Endodermal cell (in vitro differentiated cells): Measurements from ENCODE around the gene CHI3L1. TPM values are rescaled to one million over a fixed set of nuclear protein-coding genes. Genes with fewer than 3 reads are reported as not detected.

Source experiments
- DNase-seq: peaks from one replicate; pipeline ENCODE4 v3.0.0-alpha.2; 2017
- H3K27ac ChIP-seq: 2 replicates; pipeline ENCODE4 v1.5.1; 2013; ENCODE audit warnings: mild to moderate bottlenecking, low read depth, low read length, moderate library complexity
- H3K27me3 ChIP-seq: 2 replicates; pipeline ENCODE4 v1.6.1; 2013; ENCODE audit warnings: mild to moderate bottlenecking, low read length, moderate library complexity; ENCODE audit not compliant: insufficient read depth, control insufficient read depth, poor library complexity, severe bottlenecking
- H3K36me3 ChIP-seq: 2 replicates; pipeline ENCODE4 v1.7.0; 2013; ENCODE audit warnings: mild to moderate bottlenecking, low read length, moderate library complexity; ENCODE audit not compliant: control insufficient read depth, insufficient read depth
- H3K4me1 ChIP-seq: one replicate; pipeline ENCODE4 v1.7.0; 2013; ENCODE audit warnings: low read length; ENCODE audit not compliant: control insufficient read depth, insufficient read depth
- H3K4me3 ChIP-seq: 2 replicates; pipeline ENCODE4 v1.5.1; 2013; ENCODE audit warnings: mild to moderate bottlenecking, low read length, moderate library complexity
- H3K9ac ChIP-seq: 2 replicates; pipeline ENCODE4 v1.6.1; 2013; ENCODE audit warnings: mild to moderate bottlenecking, low read length, moderate library complexity; ENCODE audit not compliant: poor library complexity, severe bottlenecking; ENCODE audit errors: extremely low read depth
- H3K9me3 ChIP-seq: 2 replicates; pipeline ENCODE4 v1.6.1; 2013; ENCODE audit warnings: mild to moderate bottlenecking, low read length, moderate library complexity; ENCODE audit not compliant: control insufficient read depth
- H3K27ac Mint-ChIP-seq: 2 replicates; pipeline ENCODE4 v1.8.0; 2020; ENCODE audit warnings: mixed read lengths
- H3K27me3 Mint-ChIP-seq: 2 replicates; pipeline ENCODE4 v1.8.0; 2021; ENCODE audit warnings: mild to moderate bottlenecking, mixed read lengths; ENCODE audit not compliant: insufficient read depth
- H3K36me3 Mint-ChIP-seq: 2 replicates; pipeline ENCODE4 v1.8.0; 2020; ENCODE audit warnings: low read depth, mixed read lengths
- H3K4me1 Mint-ChIP-seq: 2 replicates; pipeline ENCODE4 v1.8.0; 2020; ENCODE audit warnings: mixed read lengths
- H3K4me3 Mint-ChIP-seq: 2 replicates; pipeline ENCODE4 v1.8.0; 2020; ENCODE audit warnings: mild to moderate bottlenecking, moderate library complexity, mixed read lengths
- H3K9me3 Mint-ChIP-seq: 2 replicates; pipeline ENCODE4 v1.8.0; 2020; ENCODE audit warnings: mild to moderate bottlenecking, mixed read lengths
- WGBS, 2 experiments: methylation state at CpG; one replicate each; pipeline versions ENCODE4 v1.1.5 to v1.1.7; 2013; ENCODE audit warnings: missing lambda C conversion rate in 2 of 2, mixed read lengths in 1 of 2; ENCODE audit not compliant: insufficient coverage in 1 of 2, insufficient read length in 1 of 2; 5-methylcytosine and 5-hydroxymethylcytosine counted together
- total RNA-seq, 2 donors: library from RNA; stranded (reverse); fragmentation: NEBNext Ultra II Directional in 1 of 2; extraction: Animal tissue kit (Norgen Biotek cat#: 25700) in 1 of 2; gene quantifications; 2 replicates in 1 of 2; 3 replicates in 1 of 2; pipeline ENCODE4 v1.2.1, GENCODE V29; 2021
- TF ChIP-seq, protein P1 (sequence below): fragments of 200-600 bp; sonication (generic); conservative IDR thresholded peaks from 2 replicates; pipeline ENCODE4 v1.5.0; 2021; ENCODE audit warnings: antibody characterized with exemption, mild to moderate bottlenecking

The CHI3L1 gene
- total RNA-seq, 2 donors from 2014 or later = 0.18 to 1.1 TPM

DNA sequence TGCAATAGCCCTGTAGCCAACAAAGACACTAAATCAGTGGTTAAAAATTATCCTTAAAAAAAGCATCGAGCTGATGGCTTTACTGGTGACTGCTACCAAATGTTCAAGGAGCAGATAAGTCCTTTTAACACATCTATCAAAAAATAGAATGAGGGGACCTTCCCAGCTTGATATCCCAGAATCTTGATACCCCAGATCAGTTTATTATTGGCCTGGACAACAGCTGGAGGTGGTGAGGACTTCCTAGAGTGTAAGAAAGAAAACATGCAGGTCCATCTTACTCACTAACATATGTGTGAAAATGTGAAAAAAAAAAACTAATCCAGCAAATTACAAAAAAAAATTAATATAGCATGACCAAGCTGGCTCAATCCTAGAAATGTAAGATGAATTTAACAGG lies 21.7 kb upstream of the CHI3L1 start:
- Mint-ChIP-seq H3K4me3 (no peak overlapping the region), H3K27ac (no peak overlapping the region), H3K4me1 (no peaks in the 10 kb centered on the region), H3K9me3 (no peaks in the 10 kb centered on the region), H3K27me3 (peaks cover 8% of the 10 kb centered on the region), H3K36me3 (no peaks in the 10 kb centered on the region)
- no peak overlapping the region for H3K9ac ChIP-seq
- no peaks in the 10 kb centered on the region for H3K36me3 ChIP-seq
- no peak overlapping the region for H3K27ac ChIP-seq
- 94% methylated on average over 1 of the region's 1 CpG; no CpG with 5 or more reads in 1 of the 2 experiments for WGBS, 2 experiments
- H3K9me3 ChIP-seq = no peaks in the 10 kb centered on the region
- H3K4me3 ChIP-seq = no peak overlapping the region
- DNase-seq = no peak
- TF ChIP-seq, protein P1, sequence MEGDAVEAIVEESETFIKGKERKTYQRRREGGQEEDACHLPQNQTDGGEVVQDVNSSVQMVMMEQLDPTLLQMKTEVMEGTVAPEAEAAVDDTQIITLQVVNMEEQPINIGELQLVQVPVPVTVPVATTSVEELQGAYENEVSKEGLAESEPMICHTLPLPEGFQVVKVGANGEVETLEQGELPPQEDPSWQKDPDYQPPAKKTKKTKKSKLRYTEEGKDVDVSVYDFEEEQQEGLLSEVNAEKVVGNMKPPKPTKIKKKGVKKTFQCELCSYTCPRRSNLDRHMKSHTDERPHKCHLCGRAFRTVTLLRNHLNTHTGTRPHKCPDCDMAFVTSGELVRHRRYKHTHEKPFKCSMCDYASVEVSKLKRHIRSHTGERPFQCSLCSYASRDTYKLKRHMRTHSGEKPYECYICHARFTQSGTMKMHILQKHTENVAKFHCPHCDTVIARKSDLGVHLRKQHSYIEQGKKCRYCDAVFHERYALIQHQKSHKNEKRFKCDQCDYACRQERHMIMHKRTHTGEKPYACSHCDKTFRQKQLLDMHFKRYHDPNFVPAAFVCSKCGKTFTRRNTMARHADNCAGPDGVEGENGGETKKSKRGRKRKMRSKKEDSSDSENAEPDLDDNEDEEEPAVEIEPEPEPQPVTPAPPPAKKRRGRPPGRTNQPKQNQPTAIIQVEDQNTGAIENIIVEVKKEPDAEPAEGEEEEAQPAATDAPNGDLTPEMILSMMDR = no peak
- H3K4me1 ChIP-seq = no peaks in the 10 kb centered on the region
- no peaks in the 10 kb centered on the region for H3K27me3 ChIP-seq

DNA sequence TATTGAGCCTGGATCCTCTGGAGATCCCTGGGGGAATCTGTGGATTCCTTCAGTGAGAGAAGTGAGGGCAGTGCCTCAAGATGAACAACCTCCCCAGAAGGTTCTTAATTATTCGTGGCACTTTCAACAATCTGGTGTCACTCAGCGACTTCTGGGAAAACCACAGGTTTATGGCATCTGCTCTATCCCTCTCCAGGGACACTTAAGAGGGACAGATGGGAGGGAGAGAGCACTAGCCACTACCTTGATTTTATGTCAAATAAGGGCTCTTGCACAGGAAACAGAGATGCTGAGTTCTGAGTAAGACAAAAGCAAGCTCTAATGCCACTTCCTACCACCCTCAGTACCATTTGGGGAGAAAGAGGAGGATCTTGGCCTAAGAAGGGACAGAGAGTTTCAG lies 21.2 kb upstream of the CHI3L1 start:
- Histone ChIP-seq H3K4me3 (no peak overlapping the region), H3K4me1 (no peaks in the 10 kb centered on the region), H3K9me3 (no peaks in the 10 kb centered on the region), H3K27ac (no peak overlapping the region), H3K27me3 (no peaks in the 10 kb centered on the region), H3K9ac (no peak overlapping the region), H3K36me3 (no peaks in the 10 kb centered on the region)
- Mint-ChIP-seq H3K4me3 (no peak overlapping the region), H3K4me1 (no peaks in the 10 kb centered on the region), H3K27ac (no peak overlapping the region), H3K9me3 (no peaks in the 10 kb centered on the region), H3K27me3 (peaks cover 8% of the 10 kb centered on the region), H3K36me3 (no peaks in the 10 kb centered on the region)
- 89 to 96% methylated on average over 1 to 2 of the region's 2 CpGs for WGBS, 2 experiments
- no peak for DNase-seq
- TF ChIP-seq, protein P1 = no peak

DNA sequence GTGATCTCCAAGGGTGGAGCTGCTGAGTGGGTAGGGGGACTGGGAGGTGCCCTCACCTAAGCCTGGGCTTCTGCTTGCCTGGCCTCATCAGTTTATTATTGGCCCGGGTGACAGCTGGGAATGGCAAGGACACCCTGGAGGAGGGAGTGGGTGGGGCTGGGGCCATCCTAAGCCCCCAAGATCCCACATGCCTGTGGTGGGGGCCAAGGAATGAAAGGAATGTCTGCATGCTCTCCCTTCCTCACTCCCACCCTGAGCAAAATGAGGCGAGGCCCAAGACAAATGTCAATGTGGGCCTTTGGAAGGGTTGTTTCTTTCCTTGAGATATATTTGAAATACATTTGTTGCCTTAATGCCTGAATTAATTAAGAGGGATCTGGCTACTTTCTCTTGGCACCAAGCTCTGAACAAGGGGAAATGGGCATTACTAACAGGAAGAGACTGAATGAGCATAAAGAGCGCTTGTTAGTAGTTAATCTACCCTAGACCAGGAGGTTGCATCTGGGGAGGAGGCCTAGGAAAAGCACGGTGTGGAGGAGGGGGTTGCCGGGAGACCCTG lies 19.7 kb upstream of the CHI3L1 start:
- Mint-ChIP-seq H3K36me3 (no peaks in the 10 kb centered on the region), H3K9me3 (no peaks in the 10 kb centered on the region), H3K27ac (no peak overlapping the region), H3K4me1 (no peaks in the 10 kb centered on the region), H3K27me3 (peaks cover 14% of the 10 kb centered on the region), H3K4me3 (no peak overlapping the region)
- WGBS, 2 experiments = 84 to 88% methylated on average over 1 to 5 of the region's 5 CpGs
- Histone ChIP-seq H3K9me3 (no peaks in the 10 kb centered on the region), H3K27ac (no peak overlapping the region), H3K4me1 (no peaks in the 10 kb centered on the region), H3K4me3 (no peak overlapping the region), H3K27me3 (no peaks in the 10 kb centered on the region), H3K36me3 (no peaks in the 10 kb centered on the region), H3K9ac (no peak overlapping the region)
- no peak for DNase-seq
- TF ChIP-seq, protein P1 = no peak
